GM21390 (cell line): Measurements from ENCODE around the gene ADGRD1.

ENCODE experiments used
- ATAC-seq: cut with Tn5 transposase; IDR thresholded peaks from one replicate; pipeline ENCODE4 v1.9.1; 2021; ENCODE audit not compliant: unreplicated experiment

The ADGRD1 gene

GRCh38 chr12:131038961-131039950 lies 85.5 kb downstream of the ADGRD1 start:
- ATAC-seq = no peak

GRCh38 chr12:131040491-131040890 lies 86.8 kb downstream of the ADGRD1 start:
- no peak for ATAC-seq

GRCh38 chr12:131041216-131041967 lies 87.7 kb downstream of the ADGRD1 start:
- no peak for ATAC-seq

- ATAC-seq = no peak
These were observed 88.5 kb downstream of the ADGRD1 start for GRCh38 chr12:131041968-131042833.

- ATAC-seq = no peak
These were observed 89.1 kb downstream of the ADGRD1 start for GRCh38 chr12:131042834-131043245.

GRCh38 chr12:131043401-131043871 lies 89.7 kb downstream of the ADGRD1 start:
- ATAC-seq = no peak

- no peak for ATAC-seq
These were observed 90.4 kb downstream of the ADGRD1 start for GRCh38 chr12:131044136-131044535.

GRCh38 chr12:131044760-131045381 lies 91.2 kb downstream of the ADGRD1 start:
- ATAC-seq = no peak

GRCh38 chr12:131045705-131046460 lies 92.2 kb downstream of the ADGRD1 start:
- no peak for ATAC-seq

- ATAC-seq = no peak
These were observed 93.4 kb downstream of the ADGRD1 start for GRCh38 chr12:131046813-131047788.

GRCh38 chr12:131047789-131048610 lies 94.3 kb downstream of the ADGRD1 start:
- ATAC-seq = no peak

GRCh38 chr12:131048611-131048990 lies 94.9 kb downstream of the ADGRD1 start:
- ATAC-seq = no peak

GRCh38 chr12:131049002-131049401 lies 95.3 kb downstream of the ADGRD1 start:
- no peak for ATAC-seq

GRCh38 chr12:131049549-131050339 lies 96.0 kb downstream of the ADGRD1 start:
- ATAC-seq = no peak

- no peak for ATAC-seq
These were observed 96.9 kb downstream of the ADGRD1 start for GRCh38 chr12:131050463-131051154.

GRCh38 chr12:131051155-131051473 lies 97.4 kb downstream of the ADGRD1 start:
- ATAC-seq = no peak
